Natural killer cell (primary cell): ENCODE data around the gene ERN2. TPM values are rescaled to one million over a fixed set of nuclear protein-coding genes. Genes with fewer than 3 reads are reported as not detected.
"Not testable (repeated sequence)": the region's sequence is repeated elsewhere in the genome, so short reads cannot be mapped to it uniquely, and the experiment has no call there.

Source experiments
- ATAC-seq, 3 donors: fragments of 150-1000 bp in 2 of 3; fragments of 200-7000 bp in 1 of 3; cut with Tn5 transposase; 1 replicate in 1 of 3; 2 replicates in 2 of 3; pipeline ENCODE4 v1.10.0; 2021; ENCODE audit warnings: mild to moderate bottlenecking in 2 of 3, moderate library complexity in 2 of 3
- DNase-seq, 2 donors: peaks; one replicate each; pipeline versions ENCODE4 v3.0.0 to v3.0.0-alpha.2; 2013 to 2021; ENCODE audit warnings: mixed read lengths in 1 of 2
- H3K27ac ChIP-seq: one replicate; pipeline ENCODE4 v1.5.1; 2013; ENCODE audit warnings: mild to moderate bottlenecking, low read length
- H3K27me3 ChIP-seq: one replicate; pipeline ENCODE4 v1.6.1; 2013; ENCODE audit warnings: low read length; ENCODE audit not compliant: control insufficient read depth, insufficient read depth
- H3K36me3 ChIP-seq: one replicate; pipeline ENCODE4 v1.6.1; 2013; ENCODE audit warnings: low read length; ENCODE audit not compliant: control insufficient read depth, insufficient read depth
- H3K4me1 ChIP-seq: one replicate; pipeline ENCODE4 v1.6.1; 2013; ENCODE audit warnings: low read length; ENCODE audit not compliant: control insufficient read depth, insufficient read depth
- H3K4me3 ChIP-seq: one replicate; pipeline ENCODE4 v1.5.1; 2013; ENCODE audit warnings: low read length
- H3K9me3 ChIP-seq: one replicate; pipeline ENCODE4 v1.6.1; 2013; ENCODE audit warnings: low read length; ENCODE audit not compliant: control insufficient read depth, insufficient read depth
- H3K27ac Mint-ChIP-seq, 2 donors: one replicate each; pipeline ENCODE4 v1.8.0; 2022; ENCODE audit warnings: mild to moderate bottlenecking in 2 of 2, mixed read lengths in 2 of 2, moderate library complexity in 1 of 2
- H3K27me3 Mint-ChIP-seq, 2 donors: one replicate each; pipeline ENCODE4 v1.8.0; 2022; ENCODE audit warnings: low read depth in 2 of 2, mixed read lengths in 2 of 2
- H3K36me3 Mint-ChIP-seq: one replicate; pipeline ENCODE4 v1.8.0; 2022; ENCODE audit warnings: mixed read lengths
- H3K4me1 Mint-ChIP-seq, 2 donors: one replicate each; pipeline ENCODE4 v1.8.0; 2022; ENCODE audit warnings: mixed read lengths in 2 of 2
- H3K4me3 Mint-ChIP-seq: one replicate; pipeline ENCODE4 v1.8.0; 2022; ENCODE audit warnings: mild to moderate bottlenecking, moderate library complexity, mixed read lengths
- H3K9me3 Mint-ChIP-seq, 2 donors: one replicate each; pipeline ENCODE4 v1.8.0; 2022; ENCODE audit warnings: mixed read lengths in 2 of 2
- WGBS: methylation state at CpG from one replicate; pipeline ENCODE4 v1.1.7; 2013; ENCODE audit warnings: missing lambda C conversion rate; ENCODE audit not compliant: insufficient coverage; 5-methylcytosine and 5-hydroxymethylcytosine counted together
- intact Hi-C: fragments of 100-400 bp; cut with micrococcal nuclease; formaldehyde crosslinking; loops from one replicate; pipeline ENCODE4 v1.14.2; 2022
- total RNA-seq, 4 donors: library from RNA; stranded (reverse); fragments of 120-200 nt in 1 of 4; gene quantifications; one replicate each; pipeline versions ENCODE4 v1.2.3 to v1.2.4, GENCODE V29; 2013 to 2022
- TF ChIP-seq, protein P1 (sequence below): fragments of 200-600 bp; IDR thresholded peaks from one replicate; pipeline ENCODE4 v1.8.0; 2022; ENCODE audit warnings: antibody characterized with exemption

ERN2 gene
- total RNA-seq, 3 donors from 2014 or later (not counting 1 experiment from before 2014, with no cell fraction given): not detected

DNA sequence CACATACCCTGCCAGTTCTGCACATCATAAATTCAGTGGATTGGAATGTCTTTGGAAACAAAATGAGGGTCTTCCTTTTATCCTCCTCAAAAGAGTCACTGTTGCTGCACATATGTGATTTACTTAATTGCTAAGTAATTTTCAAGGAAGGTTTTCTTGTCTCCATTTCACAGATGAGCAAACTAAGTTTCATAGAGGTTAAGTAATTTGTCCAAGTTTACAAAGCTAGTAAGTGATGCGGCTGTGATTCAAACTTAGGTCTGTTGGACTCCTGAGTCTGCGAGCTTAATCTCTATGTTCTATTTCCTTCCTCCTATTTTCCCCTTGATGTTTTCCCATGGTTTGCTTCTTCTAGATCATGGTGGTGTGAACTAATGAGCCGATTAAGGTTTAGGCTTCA is 13.7 kb upstream of the ERN2 start:
- DNase-seq (no peak), ATAC-seq (no peak)
- Histone ChIP-seq H3K9me3 (peaks cover 9% of the 10 kb centered on the region), H3K4me3 (no peak overlapping the region), H3K27ac (no peak overlapping the region), H3K4me1 (peaks cover 4% of the 10 kb centered on the region), H3K27me3 (no peaks in the 10 kb centered on the region), H3K36me3 (no peaks in the 10 kb centered on the region)
- Mint-ChIP-seq H3K4me3 (no peak overlapping the region), H3K9me3 (peaks cover 0 to 5% of the 10 kb centered on the region in 2 donors), H3K36me3 (peaks cover 11% of the 10 kb centered on the region), H3K27ac (no peak overlapping the region), H3K4me1 (peaks cover 5% of the 10 kb centered on the region in 2 donors), H3K27me3 (peaks cover 7 to 22% of the 10 kb centered on the region in 2 donors)
- 83% methylated on average over 3 of the region's 3 CpGs for WGBS
- intact Hi-C loops: no loop called here
- TF ChIP-seq, protein P1, sequence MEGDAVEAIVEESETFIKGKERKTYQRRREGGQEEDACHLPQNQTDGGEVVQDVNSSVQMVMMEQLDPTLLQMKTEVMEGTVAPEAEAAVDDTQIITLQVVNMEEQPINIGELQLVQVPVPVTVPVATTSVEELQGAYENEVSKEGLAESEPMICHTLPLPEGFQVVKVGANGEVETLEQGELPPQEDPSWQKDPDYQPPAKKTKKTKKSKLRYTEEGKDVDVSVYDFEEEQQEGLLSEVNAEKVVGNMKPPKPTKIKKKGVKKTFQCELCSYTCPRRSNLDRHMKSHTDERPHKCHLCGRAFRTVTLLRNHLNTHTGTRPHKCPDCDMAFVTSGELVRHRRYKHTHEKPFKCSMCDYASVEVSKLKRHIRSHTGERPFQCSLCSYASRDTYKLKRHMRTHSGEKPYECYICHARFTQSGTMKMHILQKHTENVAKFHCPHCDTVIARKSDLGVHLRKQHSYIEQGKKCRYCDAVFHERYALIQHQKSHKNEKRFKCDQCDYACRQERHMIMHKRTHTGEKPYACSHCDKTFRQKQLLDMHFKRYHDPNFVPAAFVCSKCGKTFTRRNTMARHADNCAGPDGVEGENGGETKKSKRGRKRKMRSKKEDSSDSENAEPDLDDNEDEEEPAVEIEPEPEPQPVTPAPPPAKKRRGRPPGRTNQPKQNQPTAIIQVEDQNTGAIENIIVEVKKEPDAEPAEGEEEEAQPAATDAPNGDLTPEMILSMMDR: no peak

DNA sequence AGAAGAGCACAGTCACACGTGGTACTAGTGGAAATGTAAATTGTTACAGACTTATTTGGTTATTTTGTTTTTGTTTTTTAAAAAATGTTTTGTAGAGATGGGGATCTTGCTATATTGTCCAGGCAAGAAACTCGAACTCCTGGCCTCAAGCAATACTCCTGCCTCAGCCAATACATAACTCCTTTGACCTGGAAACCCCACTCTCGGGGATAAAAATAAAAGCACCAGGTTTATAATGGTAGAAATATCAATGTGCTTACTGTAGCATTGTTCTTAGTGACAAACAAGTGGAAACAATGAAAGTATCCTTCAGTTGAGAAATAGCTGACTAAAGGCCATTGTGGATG is 11.7 kb upstream of the ERN2 start:
- WGBS: no CpG with 5 or more reads among the region's 3 CpGs
- H3K4me1 ChIP-seq: peaks cover 4% of the 10 kb centered on the region
- no peak overlapping the region for H3K27ac ChIP-seq
- TF ChIP-seq, protein P1: no peak
- peaks cover 11% of the 10 kb centered on the region for H3K36me3 Mint-ChIP-seq
- no peaks in the 10 kb centered on the region for H3K27me3 ChIP-seq
- intact Hi-C loops: no loop called here
- no peaks in the 10 kb centered on the region for H3K36me3 ChIP-seq
- H3K27ac Mint-ChIP-seq: no peak overlapping the region
- H3K9me3 ChIP-seq: peaks cover 9% of the 10 kb centered on the region
- DNase-seq: no peak
- H3K4me1 Mint-ChIP-seq: peaks cover 5% of the 10 kb centered on the region in 2 donors
- peaks cover 0 to 5% of the 10 kb centered on the region in 2 donors for H3K9me3 Mint-ChIP-seq
- peaks cover 7 to 17% of the 10 kb centered on the region in 2 donors for H3K27me3 Mint-ChIP-seq
- no peak overlapping the region for H3K4me3 ChIP-seq
- no peak overlapping the region for H3K4me3 Mint-ChIP-seq
- no peak for ATAC-seq

DNA sequence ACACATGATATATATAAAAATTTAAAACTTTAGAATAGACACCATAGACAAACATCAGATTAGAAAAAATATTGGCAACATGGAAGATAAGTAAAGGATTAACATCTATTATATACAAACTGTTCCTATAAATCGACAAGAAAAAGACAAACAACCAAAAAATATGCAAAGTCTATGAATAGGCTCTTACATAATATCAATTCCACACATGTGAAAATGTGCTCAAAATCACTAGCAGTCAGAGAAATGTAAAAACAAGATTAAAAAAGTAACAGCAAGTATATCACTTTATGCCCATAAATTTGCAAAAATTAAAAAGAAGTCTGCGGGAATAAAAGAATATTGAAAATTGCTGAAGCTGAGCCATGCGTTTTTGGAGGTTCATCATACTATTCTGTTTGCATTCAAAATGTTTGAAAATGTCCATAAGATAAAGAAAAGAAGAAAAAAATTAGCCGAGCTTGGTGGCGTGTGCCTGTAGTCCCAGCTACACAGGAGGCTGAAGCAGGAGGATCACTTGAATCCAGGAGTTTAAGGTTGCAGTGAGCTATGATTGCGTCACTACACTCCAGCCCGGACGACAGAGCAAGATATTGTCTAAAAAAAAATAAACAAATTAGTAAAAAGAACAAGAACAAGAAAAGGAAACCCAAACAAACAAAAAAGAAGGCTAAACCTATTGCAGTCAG is 11.2 kb upstream of the ERN2 start:
- Histone ChIP-seq H3K4me1 (peaks cover 4% of the 10 kb centered on the region), H3K27ac (no peak overlapping the region), H3K27me3 (no peaks in the 10 kb centered on the region), H3K9me3 (peaks cover 9% of the 10 kb centered on the region), H3K4me3 (no peak overlapping the region), H3K36me3 (no peaks in the 10 kb centered on the region)
- 85% methylated on average over 4 of the region's 8 CpGs for WGBS
- TF ChIP-seq, protein P1: no peak
- H3K9me3 Mint-ChIP-seq: peaks cover 0 to 5% of the 10 kb centered on the region in 2 donors
- peaks cover 7 to 14% of the 10 kb centered on the region in 2 donors for H3K27me3 Mint-ChIP-seq
- H3K27ac Mint-ChIP-seq: no peak overlapping the region
- no peak for ATAC-seq
- H3K4me3 Mint-ChIP-seq: no peak overlapping the region
- peaks cover 5% of the 10 kb centered on the region in 2 donors for H3K4me1 Mint-ChIP-seq
- intact Hi-C loops: no loop called here
- H3K36me3 Mint-ChIP-seq: peaks cover 11% of the 10 kb centered on the region
- DNase-seq: no peak

DNA sequence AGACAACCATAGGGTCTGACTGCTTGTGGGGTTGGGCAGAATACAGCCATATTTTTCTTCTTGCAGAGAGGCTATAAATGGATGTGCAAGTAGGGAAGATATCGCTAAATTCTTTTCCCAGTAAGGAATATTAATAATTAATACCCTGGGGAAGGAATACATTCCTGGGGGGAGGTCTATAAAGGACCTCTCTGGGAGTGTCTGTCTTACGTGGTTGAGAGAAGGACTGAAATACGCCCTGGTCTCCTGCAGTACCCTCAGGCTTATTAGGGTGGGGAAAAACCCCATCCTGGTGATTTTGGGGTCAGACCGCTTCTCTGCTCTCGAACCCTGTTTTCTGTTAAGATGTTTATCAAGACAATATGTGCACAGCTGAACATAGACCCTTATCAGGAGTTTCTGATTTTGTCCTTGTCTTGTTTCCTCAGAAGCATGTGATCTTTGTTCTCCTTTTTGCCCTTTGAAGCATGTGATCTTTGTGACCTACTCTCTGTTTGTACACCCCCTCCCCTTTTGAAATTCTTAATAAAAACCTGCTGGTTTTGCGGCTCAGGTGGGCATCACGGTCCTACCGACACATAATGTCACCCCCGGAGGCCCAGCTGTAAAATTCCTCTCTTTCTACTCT is 9.7 kb upstream of the ERN2 start:
- H3K27ac Mint-ChIP-seq, H3K4me1 Mint-ChIP-seq, H3K27ac ChIP-seq, ATAC-seq, intact Hi-C loops, H3K9me3 ChIP-seq, H3K4me1 ChIP-seq, H3K9me3 Mint-ChIP-seq, H3K4me3 Mint-ChIP-seq, DNase-seq, H3K4me3 ChIP-seq, H3K36me3 ChIP-seq, H3K27me3 ChIP-seq: not testable (repeated sequence)
- 83% methylated on average over 8 of the region's 9 CpGs for WGBS
- peaks cover 6 to 15% of the 10 kb centered on the region in 2 donors for H3K27me3 Mint-ChIP-seq
- H3K36me3 Mint-ChIP-seq: peaks cover 11% of the 10 kb centered on the region
